ENCODE results near the gene PARD3B.

GRCh38 chr2:204913312-204913711 lies 368.0 kb downstream of the PARD3B start:
- TF ChIP-seq CTCF (IDR thresholded peaks at IDR 0.05) (no peak), POLR2A (IDR thresholded peaks at IDR 0.05) (no peak), POLR2AphosphoS5 (IDR thresholded peaks at IDR 0.05; ENCODE audit: insufficient read depth in 1 of 2, low read depth in 1 of 2) (no peak)
